ENCODE measurements around the gene MYH7B.

DNA sequence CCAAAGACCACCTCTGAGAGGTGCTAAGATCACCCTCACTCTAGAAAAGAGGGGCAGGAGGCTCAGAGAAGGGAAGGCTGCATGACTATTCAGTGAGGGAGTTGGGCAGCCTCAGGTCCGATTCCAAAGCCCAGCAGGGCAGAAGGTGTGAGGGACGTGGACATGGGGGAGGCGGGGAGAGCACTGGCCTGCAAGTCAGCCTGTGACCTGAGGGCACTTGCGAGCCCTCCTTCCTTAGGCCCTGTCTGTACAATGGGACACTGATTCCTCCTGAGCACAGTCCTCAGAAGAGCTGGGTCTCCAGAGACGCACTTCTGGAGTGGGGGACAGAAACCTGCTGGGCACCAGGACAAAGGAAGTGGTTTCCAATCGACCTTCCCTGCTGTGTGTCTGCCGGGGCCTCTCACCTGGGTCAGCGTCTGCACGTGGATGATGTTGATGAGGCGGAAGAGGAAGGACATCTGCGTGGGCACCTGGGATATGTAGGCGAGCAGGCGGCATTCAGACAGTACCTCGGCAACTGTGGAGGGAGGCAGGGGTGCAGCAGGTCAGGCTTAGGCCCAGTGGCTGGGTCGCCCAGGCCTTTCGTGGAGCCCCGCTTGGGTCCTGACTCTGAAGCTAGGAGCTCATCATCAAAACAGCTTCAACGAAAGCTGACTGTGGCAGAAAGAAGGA is 48.5 kb downstream of the MYH7B start:
- TF ChIP-seq, protein P1, sequence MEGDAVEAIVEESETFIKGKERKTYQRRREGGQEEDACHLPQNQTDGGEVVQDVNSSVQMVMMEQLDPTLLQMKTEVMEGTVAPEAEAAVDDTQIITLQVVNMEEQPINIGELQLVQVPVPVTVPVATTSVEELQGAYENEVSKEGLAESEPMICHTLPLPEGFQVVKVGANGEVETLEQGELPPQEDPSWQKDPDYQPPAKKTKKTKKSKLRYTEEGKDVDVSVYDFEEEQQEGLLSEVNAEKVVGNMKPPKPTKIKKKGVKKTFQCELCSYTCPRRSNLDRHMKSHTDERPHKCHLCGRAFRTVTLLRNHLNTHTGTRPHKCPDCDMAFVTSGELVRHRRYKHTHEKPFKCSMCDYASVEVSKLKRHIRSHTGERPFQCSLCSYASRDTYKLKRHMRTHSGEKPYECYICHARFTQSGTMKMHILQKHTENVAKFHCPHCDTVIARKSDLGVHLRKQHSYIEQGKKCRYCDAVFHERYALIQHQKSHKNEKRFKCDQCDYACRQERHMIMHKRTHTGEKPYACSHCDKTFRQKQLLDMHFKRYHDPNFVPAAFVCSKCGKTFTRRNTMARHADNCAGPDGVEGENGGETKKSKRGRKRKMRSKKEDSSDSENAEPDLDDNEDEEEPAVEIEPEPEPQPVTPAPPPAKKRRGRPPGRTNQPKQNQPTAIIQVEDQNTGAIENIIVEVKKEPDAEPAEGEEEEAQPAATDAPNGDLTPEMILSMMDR (IDR thresholded peaks at IDR 0.05): no peak
- no peak for TF ChIP-seq ZBTB21 (CRISPR knock-in tag; IDR thresholded peaks at IDR 0.05; ENCODE audit: borderline replicate concordance)
- TF ChIP-seq IRF1 (CRISPR knock-in tag; IDR thresholded peaks at IDR 0.05): no peak
- TF ChIP-seq, protein P2, sequence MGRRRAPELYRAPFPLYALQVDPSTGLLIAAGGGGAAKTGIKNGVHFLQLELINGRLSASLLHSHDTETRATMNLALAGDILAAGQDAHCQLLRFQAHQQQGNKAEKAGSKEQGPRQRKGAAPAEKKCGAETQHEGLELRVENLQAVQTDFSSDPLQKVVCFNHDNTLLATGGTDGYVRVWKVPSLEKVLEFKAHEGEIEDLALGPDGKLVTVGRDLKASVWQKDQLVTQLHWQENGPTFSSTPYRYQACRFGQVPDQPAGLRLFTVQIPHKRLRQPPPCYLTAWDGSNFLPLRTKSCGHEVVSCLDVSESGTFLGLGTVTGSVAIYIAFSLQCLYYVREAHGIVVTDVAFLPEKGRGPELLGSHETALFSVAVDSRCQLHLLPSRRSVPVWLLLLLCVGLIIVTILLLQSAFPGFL (CRISPR knock-in tag; IDR thresholded peaks at IDR 0.05; ENCODE audit: borderline replicate concordance): no peak
- TF ChIP-seq, protein P3, sequence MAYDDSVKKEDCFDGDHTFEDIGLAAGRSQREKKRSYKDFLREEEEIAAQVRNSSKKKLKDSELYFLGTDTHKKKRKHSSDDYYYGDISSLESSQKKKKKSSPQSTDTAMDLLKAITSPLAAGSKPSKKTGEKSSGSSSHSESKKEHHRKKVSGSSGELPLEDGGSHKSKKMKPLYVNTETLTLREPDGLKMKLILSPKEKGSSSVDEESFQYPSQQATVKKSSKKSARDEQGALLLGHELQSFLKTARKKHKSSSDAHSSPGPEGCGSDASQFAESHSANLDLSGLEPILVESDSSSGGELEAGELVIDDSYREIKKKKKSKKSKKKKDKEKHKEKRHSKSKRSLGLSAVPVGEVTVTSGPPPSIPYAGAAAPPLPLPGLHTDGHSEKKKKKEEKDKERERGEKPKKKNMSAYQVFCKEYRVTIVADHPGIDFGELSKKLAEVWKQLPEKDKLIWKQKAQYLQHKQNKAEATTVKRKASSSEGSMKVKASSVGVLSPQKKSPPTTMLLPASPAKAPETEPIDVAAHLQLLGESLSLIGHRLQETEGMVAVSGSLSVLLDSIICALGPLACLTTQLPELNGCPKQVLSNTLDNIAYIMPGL (CRISPR knock-in tag; IDR thresholded peaks at IDR 0.05): no peak
- no peak for TF ChIP-seq NR2C2 (CRISPR knock-in tag; IDR thresholded peaks at IDR 0.05)
- TF ChIP-seq MXD4 (CRISPR knock-in tag; IDR thresholded peaks at IDR 0.05; ENCODE audit: borderline replicate concordance): no peak
- no peak for TF ChIP-seq STAT6 (CRISPR knock-in tag; conservative IDR thresholded peaks at IDR 0.05; ENCODE audit: low read depth)
- TF ChIP-seq TEAD1 (CRISPR knock-in tag; IDR thresholded peaks at IDR 0.05): no peak
- TF ChIP-seq, protein P4, sequence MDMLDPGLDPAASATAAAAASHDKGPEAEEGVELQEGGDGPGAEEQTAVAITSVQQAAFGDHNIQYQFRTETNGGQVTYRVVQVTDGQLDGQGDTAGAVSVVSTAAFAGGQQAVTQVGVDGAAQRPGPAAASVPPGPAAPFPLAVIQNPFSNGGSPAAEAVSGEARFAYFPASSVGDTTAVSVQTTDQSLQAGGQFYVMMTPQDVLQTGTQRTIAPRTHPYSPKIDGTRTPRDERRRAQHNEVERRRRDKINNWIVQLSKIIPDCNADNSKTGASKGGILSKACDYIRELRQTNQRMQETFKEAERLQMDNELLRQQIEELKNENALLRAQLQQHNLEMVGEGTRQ (CRISPR knock-in tag; IDR thresholded peaks at IDR 0.05): no peak
- TF ChIP-seq NFE2L1 (CRISPR knock-in tag; IDR thresholded peaks at IDR 0.05): no peak
- TF ChIP-seq JUN (CRISPR knock-in tag; IDR thresholded peaks at IDR 0.05): no peak
- no peak for TF ChIP-seq ELF4 (CRISPR knock-in tag; IDR thresholded peaks at IDR 0.05; ENCODE audit: low read depth)
- TF ChIP-seq, protein P5, sequence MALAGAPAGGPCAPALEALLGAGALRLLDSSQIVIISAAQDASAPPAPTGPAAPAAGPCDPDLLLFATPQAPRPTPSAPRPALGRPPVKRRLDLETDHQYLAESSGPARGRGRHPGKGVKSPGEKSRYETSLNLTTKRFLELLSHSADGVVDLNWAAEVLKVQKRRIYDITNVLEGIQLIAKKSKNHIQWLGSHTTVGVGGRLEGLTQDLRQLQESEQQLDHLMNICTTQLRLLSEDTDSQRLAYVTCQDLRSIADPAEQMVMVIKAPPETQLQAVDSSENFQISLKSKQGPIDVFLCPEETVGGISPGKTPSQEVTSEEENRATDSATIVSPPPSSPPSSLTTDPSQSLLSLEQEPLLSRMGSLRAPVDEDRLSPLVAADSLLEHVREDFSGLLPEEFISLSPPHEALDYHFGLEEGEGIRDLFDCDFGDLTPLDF (CRISPR knock-in tag; IDR thresholded peaks at IDR 0.05): no peak

All from WTC11 (cell line).